HEK293 (cell line): Measurements from ENCODE around the gene BACH2.

ENCODE experiments used
- CTCF ChIP-seq: fragments of 450-650 bp; formaldehyde crosslinking; IDR thresholded peaks from 2 replicates; pipeline ENCODE4 v1.5.1; 2016; ENCODE audit warnings: missing biosample characterization, missing genetic modification characterization
- TCF7L2 ChIP-seq: IDR thresholded peaks from 2 replicates; pipeline ENCODE4 v1.6.1; 2011; ENCODE audit warnings: low read depth, mild to moderate bottlenecking, inconsistent platforms, low read length, moderate library complexity, borderline replicate concordance
- ZNF623 ChIP-seq: fragments of 450-650 bp; formaldehyde crosslinking; IDR thresholded peaks from 2 replicates; pipeline ENCODE4 v1.5.1; 2016; ENCODE audit warnings: missing biosample characterization, missing genetic modification characterization

DNA sequence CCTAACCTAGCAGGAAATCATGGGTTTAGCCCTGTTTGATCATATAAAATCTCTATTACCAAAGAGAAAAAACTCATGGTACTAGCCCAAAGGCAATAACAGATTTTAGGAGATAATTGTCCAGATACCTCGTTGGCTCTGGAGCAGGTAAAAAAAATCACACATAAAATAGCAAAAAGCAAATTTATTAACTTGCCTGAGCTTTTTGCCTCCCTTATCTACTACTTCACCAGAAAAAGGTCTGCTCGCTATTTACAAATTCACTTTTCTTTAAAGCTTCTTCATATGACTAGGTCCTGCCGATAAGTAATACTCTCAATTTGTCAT lies 320.0 kb downstream of the BACH2 start:
- TF ChIP-seq ZNF623 (tag by site-specific recombination) (no peak), CTCF (tag by site-specific recombination) (no peak), TCF7L2 (no peak)
